ENCODE results near the gene PER3.

- no peak for TF ChIP-seq EZH2 (optimal IDR thresholded peaks at IDR 0.05; ENCODE audit: low read depth, low read length)
- TF ChIP-seq, protein P1, sequence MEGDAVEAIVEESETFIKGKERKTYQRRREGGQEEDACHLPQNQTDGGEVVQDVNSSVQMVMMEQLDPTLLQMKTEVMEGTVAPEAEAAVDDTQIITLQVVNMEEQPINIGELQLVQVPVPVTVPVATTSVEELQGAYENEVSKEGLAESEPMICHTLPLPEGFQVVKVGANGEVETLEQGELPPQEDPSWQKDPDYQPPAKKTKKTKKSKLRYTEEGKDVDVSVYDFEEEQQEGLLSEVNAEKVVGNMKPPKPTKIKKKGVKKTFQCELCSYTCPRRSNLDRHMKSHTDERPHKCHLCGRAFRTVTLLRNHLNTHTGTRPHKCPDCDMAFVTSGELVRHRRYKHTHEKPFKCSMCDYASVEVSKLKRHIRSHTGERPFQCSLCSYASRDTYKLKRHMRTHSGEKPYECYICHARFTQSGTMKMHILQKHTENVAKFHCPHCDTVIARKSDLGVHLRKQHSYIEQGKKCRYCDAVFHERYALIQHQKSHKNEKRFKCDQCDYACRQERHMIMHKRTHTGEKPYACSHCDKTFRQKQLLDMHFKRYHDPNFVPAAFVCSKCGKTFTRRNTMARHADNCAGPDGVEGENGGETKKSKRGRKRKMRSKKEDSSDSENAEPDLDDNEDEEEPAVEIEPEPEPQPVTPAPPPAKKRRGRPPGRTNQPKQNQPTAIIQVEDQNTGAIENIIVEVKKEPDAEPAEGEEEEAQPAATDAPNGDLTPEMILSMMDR (IDR thresholded peaks at IDR 0.05; ENCODE audit: low read length), result no peak
These were observed at the start of gene PER3 for GRCh38 chr1:7783826-7784491.

Data from MM.1S (cell line).